ENCODE data around the gene RSPH9. TPM values are rescaled to one million over a fixed set of nuclear protein-coding genes. Genes with fewer than 3 reads are reported as not detected.

The RSPH9 gene
- polyA plus RNA-seq, 1 of the 3 experiments (the other 2 are of a cell fraction), result 0.05 TPM

DNA sequence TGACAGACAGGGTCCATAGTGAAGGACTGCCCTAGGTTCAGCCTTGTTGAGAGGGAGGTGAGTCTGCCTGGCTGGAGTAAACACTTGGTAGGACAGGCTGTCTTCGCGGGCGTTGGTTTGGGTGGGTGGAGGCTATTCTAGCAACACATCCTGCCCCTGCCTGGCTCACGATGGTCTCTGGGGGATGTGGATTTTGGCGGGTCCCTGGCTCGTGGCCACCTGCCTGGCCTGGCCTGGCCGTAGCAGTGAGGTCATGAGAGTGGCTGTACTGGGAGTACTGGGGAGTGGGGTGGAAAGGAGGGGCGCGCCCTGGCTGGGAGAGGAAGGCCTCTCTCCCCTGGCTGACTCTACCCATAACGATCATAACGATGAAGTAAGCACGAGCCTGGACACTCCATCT lies 73.0 kb downstream of the RSPH9 start:
- no peak for DNase-seq
- no peaks in the 10 kb centered on the region for H4K20me1 ChIP-seq (ENCODE audit: insufficient read depth)
- no peaks in the 10 kb centered on the region for H3K9me2 ChIP-seq
- no peaks in the 10 kb centered on the region for H3K27me3 ChIP-seq (ENCODE audit: insufficient read depth)
- no peak overlapping the region for H3K9ac ChIP-seq
- no peaks in the 10 kb centered on the region for H3K9me3 ChIP-seq
- peaks cover 0 to 39% of the 10 kb centered on the region in 2 experiments; a peak in 1 of 4 replicates for H3K4me1 ChIP-seq (ENCODE audit: control insufficient read depth in 1 of 2, insufficient read depth in 2 of 2, low read depth in 1 of 2, low read length in 1 of 2)
- CTCF ChIA-PET, result interaction anchor here (1.0 kb wide), 1 partner anchor 51 kb away, joined by 5 read pairs; no protein-coding TSS in a partner anchor
- no peak overlapping the region for H3K4me3 ChIP-seq (ENCODE audit: low read depth in 2 of 2, low read length in 1 of 2)
- TF ChIP-seq MXI1 (IDR thresholded peaks at IDR 0.05; ENCODE audit: low read depth, low read length), result no peak
- TF ChIP-seq, protein P1, sequence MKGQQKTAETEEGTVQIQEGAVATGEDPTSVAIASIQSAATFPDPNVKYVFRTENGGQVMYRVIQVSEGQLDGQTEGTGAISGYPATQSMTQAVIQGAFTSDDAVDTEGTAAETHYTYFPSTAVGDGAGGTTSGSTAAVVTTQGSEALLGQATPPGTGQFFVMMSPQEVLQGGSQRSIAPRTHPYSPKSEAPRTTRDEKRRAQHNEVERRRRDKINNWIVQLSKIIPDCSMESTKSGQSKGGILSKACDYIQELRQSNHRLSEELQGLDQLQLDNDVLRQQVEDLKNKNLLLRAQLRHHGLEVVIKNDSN (IDR thresholded peaks at IDR 0.05; ENCODE audit: borderline replicate concordance, low read depth), result no peak
- TF ChIP-seq, protein P2, sequence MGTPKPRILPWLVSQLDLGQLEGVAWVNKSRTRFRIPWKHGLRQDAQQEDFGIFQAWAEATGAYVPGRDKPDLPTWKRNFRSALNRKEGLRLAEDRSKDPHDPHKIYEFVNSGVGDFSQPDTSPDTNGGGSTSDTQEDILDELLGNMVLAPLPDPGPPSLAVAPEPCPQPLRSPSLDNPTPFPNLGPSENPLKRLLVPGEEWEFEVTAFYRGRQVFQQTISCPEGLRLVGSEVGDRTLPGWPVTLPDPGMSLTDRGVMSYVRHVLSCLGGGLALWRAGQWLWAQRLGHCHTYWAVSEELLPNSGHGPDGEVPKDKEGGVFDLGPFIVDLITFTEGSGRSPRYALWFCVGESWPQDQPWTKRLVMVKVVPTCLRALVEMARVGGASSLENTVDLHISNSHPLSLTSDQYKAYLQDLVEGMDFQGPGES (IDR thresholded peaks at IDR 0.05; ENCODE audit: low read depth, low read length), result no peak
- TF ChIP-seq, protein P3, sequence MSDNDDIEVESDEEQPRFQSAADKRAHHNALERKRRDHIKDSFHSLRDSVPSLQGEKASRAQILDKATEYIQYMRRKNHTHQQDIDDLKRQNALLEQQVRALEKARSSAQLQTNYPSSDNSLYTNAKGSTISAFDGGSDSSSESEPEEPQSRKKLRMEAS (IDR thresholded peaks at IDR 0.05; ENCODE audit: low read depth), result no peak
- no peak for TF ChIP-seq TCF12 (IDR thresholded peaks at IDR 0.05)
- TF ChIP-seq TEAD4 (IDR thresholded peaks at IDR 0.05; ENCODE audit: borderline replicate concordance, insufficient read depth), result no peak
- no peak for TF ChIP-seq FOSL2 (IDR thresholded peaks at IDR 0.05; ENCODE audit: borderline replicate concordance, low read depth)
- no peak for TF ChIP-seq RFX5 (IDR thresholded peaks at IDR 0.05; ENCODE audit: low read length)
- no peak for TF ChIP-seq SIN3A (IDR thresholded peaks at IDR 0.05; ENCODE audit: borderline replicate concordance, low read depth, low read length)
- TF ChIP-seq, protein P4, sequence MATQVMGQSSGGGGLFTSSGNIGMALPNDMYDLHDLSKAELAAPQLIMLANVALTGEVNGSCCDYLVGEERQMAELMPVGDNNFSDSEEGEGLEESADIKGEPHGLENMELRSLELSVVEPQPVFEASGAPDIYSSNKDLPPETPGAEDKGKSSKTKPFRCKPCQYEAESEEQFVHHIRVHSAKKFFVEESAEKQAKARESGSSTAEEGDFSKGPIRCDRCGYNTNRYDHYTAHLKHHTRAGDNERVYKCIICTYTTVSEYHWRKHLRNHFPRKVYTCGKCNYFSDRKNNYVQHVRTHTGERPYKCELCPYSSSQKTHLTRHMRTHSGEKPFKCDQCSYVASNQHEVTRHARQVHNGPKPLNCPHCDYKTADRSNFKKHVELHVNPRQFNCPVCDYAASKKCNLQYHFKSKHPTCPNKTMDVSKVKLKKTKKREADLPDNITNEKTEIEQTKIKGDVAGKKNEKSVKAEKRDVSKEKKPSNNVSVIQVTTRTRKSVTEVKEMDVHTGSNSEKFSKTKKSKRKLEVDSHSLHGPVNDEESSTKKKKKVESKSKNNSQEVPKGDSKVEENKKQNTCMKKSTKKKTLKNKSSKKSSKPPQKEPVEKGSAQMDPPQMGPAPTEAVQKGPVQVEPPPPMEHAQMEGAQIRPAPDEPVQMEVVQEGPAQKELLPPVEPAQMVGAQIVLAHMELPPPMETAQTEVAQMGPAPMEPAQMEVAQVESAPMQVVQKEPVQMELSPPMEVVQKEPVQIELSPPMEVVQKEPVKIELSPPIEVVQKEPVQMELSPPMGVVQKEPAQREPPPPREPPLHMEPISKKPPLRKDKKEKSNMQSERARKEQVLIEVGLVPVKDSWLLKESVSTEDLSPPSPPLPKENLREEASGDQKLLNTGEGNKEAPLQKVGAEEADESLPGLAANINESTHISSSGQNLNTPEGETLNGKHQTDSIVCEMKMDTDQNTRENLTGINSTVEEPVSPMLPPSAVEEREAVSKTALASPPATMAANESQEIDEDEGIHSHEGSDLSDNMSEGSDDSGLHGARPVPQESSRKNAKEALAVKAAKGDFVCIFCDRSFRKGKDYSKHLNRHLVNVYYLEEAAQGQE (IDR thresholded peaks at IDR 0.05; ENCODE audit: low read depth, low read length), result no peak
- no peak for TF ChIP-seq FOXM1 (IDR thresholded peaks at IDR 0.05; ENCODE audit: low read depth)
- no peak for TF ChIP-seq NFIC (IDR thresholded peaks at IDR 0.05; ENCODE audit: borderline replicate concordance)
- no peak overlapping the region for H2AFZ ChIP-seq (ENCODE audit: low read depth)
- 72% methylated on average over 10 of the region's 12 CpGs for WGBS (ENCODE audit: low lambda C conversion rate)
- H3K4me2 ChIP-seq, result no peak overlapping the region
- H3K36me3 ChIP-seq (replicated peaks in 1 of 2; ENCODE audit: control insufficient read depth in 1 of 2, insufficient read depth in 2 of 2, low read length in 1 of 2), result no peaks in the 10 kb centered on the region
- H3F3A ChIP-seq (replicated peaks; ENCODE audit: insufficient read depth), result no peaks in the 10 kb centered on the region
- no peak overlapping the region for H3K27ac ChIP-seq (ENCODE audit: low read depth in 2 of 2, low read length in 1 of 2)
- POLR2A ChIA-PET, result no interaction called here
- no peaks in the 10 kb centered on the region for H3K79me2 ChIP-seq (ENCODE audit: insufficient read depth)
